ENCODE measurements around the gene SEMA6B. TPM values are rescaled to one million over a fixed set of nuclear protein-coding genes. Genes with fewer than 3 reads are reported as not detected.

SEMA6B gene
- total RNA-seq, 1 experiment from 2014 or later, result 5.7 TPM

DNA sequence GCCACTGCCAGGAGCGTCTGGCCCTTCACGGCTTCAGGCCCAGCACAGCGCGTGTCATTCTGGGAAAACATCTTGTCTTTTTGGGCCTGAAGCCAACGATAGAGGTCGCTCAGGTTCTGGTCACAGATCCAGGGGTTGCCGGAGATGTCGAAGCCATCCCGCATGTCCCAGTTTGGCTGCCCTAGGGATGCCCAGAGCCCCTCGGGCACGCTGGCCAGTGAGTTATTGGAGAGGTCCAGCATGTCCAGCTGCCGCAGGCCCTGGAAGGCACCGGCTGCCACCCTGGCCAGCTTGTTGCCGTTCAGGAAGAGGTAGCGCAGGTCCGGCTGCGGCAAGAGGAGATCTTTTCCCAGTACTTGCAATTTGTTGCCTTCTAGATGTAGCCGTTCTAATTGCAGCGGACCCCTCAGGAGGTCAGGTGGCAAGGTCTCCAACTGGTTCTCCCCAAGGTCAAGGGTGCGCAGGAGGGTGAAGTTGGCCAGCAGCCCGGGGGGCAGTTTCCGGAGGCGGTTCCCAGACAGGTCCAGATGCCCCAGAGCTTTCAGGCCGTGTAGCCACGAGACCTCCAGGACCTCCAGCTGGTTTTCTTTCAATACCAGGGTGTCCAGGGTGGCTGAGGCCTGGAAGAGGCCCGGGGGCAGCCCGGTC is 21.4 kb downstream of the SEMA6B start:
- no peak for DNase-seq (ENCODE audit: low read depth, low spot score)
- ATAC-seq, result no peak
- in situ Hi-C loops (cut with HindIII; ENCODE audit: low pct_unique_long_range_greater_than_20kb, low sequenced_read_pairs) (no loop called here), intact Hi-C loops (cut with micrococcal nuclease; ENCODE audit: unreplicated experiment) (no loop called here)
- H3K27me3 ChIP-seq (ENCODE audit: control insufficient read depth, insufficient read depth, low read length), result no peaks in the 10 kb centered on the region
- H3K36me3 ChIP-seq (ENCODE audit: control insufficient read depth, insufficient read depth, low read length), result no peaks in the 10 kb centered on the region
- H3K4me1 ChIP-seq (ENCODE audit: control insufficient read depth, insufficient read depth, low read length), result peaks cover 5% of the 10 kb centered on the region; the same call in 1 of the 2 replicates
- no peaks in the 10 kb centered on the region for H3K9me3 ChIP-seq (ENCODE audit: control insufficient read depth, insufficient read depth, low read depth, low read length)
- POLR2A ChIA-PET, result interaction anchor here (0.5 kb wide), 1 partner anchor 67 kb away, joined by 3 read pairs; no protein-coding TSS in a partner anchor
- BruUV-seq (replicated peaks), result no TSS peak
- no peak overlapping the region for H3K4me3 ChIP-seq (ENCODE audit: low read depth in 2 of 2, low read length in 2 of 2)
- TF ChIP-seq TCF7L2 (IDR thresholded peaks at IDR 0.05; ENCODE audit: low read depth, low read length), result no peak
- CTCF ChIA-PET, result interaction anchor here (0.5 kb wide), 1 partner anchor 12 kb away, joined by 3 read pairs; no protein-coding TSS in a partner anchor
- H3K27ac ChIP-seq (ENCODE audit: low read length), result no peak overlapping the region

DNA sequence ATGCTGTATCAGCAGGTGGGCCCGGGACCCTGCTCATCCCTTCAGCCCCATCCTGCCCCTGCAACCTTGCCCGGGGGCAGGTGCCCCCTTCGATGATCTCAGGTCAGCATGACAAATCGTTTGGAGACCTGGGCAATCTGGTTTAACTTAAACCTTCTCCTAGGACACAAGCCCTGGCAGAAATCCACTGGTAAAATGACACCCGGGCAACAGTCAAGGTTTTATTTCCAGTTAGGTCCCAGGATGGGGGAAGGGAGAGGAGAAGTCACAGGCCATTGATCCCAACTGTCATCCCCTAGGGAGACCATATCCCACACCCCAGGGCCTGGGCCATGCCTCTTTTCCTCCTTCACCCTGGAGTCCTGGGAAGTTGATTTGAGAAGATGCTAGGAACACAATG is 22.7 kb downstream of the SEMA6B start:
- Histone ChIP-seq H3K9me3 (ENCODE audit: control insufficient read depth, insufficient read depth, low read depth, low read length) (no peaks in the 10 kb centered on the region), H3K4me3 (ENCODE audit: low read depth in 2 of 2, low read length in 2 of 2) (no peak overlapping the region), H3K4me1 (ENCODE audit: control insufficient read depth, insufficient read depth, low read length) (peaks cover 5% of the 10 kb centered on the region; the same call in 1 of the 2 replicates), H3K27ac (ENCODE audit: low read length) (no peak overlapping the region), H3K36me3 (ENCODE audit: control insufficient read depth, insufficient read depth, low read length) (no peaks in the 10 kb centered on the region), H3K27me3 (ENCODE audit: control insufficient read depth, insufficient read depth, low read length) (no peaks in the 10 kb centered on the region)
- DNase-seq (ENCODE audit: low read depth, low spot score) (no peak), ATAC-seq (no peak)
- ChIA-PET POLR2A (no interaction called here), CTCF (no interaction called here)
- in situ Hi-C loops (cut with HindIII; ENCODE audit: low pct_unique_long_range_greater_than_20kb, low sequenced_read_pairs) (no loop called here), intact Hi-C loops (cut with micrococcal nuclease; ENCODE audit: unreplicated experiment) (no loop called here)
- no TSS peak for BruUV-seq (replicated peaks)
- TF ChIP-seq TCF7L2 (IDR thresholded peaks at IDR 0.05; ENCODE audit: low read depth, low read length) (no peak), SIN3A (IDR thresholded peaks at IDR 0.05; ENCODE audit: borderline replicate concordance, insufficient read depth, low read depth, low read length) (no peak), POLR2AphosphoS5 (IDR thresholded peaks at IDR 0.05; ENCODE audit: low read depth, low read length) (no peak)
- TF ChIP-seq, protein P1, sequence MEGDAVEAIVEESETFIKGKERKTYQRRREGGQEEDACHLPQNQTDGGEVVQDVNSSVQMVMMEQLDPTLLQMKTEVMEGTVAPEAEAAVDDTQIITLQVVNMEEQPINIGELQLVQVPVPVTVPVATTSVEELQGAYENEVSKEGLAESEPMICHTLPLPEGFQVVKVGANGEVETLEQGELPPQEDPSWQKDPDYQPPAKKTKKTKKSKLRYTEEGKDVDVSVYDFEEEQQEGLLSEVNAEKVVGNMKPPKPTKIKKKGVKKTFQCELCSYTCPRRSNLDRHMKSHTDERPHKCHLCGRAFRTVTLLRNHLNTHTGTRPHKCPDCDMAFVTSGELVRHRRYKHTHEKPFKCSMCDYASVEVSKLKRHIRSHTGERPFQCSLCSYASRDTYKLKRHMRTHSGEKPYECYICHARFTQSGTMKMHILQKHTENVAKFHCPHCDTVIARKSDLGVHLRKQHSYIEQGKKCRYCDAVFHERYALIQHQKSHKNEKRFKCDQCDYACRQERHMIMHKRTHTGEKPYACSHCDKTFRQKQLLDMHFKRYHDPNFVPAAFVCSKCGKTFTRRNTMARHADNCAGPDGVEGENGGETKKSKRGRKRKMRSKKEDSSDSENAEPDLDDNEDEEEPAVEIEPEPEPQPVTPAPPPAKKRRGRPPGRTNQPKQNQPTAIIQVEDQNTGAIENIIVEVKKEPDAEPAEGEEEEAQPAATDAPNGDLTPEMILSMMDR (IDR thresholded peaks at IDR 0.05), result no peak
- TF ChIP-seq, protein P2, sequence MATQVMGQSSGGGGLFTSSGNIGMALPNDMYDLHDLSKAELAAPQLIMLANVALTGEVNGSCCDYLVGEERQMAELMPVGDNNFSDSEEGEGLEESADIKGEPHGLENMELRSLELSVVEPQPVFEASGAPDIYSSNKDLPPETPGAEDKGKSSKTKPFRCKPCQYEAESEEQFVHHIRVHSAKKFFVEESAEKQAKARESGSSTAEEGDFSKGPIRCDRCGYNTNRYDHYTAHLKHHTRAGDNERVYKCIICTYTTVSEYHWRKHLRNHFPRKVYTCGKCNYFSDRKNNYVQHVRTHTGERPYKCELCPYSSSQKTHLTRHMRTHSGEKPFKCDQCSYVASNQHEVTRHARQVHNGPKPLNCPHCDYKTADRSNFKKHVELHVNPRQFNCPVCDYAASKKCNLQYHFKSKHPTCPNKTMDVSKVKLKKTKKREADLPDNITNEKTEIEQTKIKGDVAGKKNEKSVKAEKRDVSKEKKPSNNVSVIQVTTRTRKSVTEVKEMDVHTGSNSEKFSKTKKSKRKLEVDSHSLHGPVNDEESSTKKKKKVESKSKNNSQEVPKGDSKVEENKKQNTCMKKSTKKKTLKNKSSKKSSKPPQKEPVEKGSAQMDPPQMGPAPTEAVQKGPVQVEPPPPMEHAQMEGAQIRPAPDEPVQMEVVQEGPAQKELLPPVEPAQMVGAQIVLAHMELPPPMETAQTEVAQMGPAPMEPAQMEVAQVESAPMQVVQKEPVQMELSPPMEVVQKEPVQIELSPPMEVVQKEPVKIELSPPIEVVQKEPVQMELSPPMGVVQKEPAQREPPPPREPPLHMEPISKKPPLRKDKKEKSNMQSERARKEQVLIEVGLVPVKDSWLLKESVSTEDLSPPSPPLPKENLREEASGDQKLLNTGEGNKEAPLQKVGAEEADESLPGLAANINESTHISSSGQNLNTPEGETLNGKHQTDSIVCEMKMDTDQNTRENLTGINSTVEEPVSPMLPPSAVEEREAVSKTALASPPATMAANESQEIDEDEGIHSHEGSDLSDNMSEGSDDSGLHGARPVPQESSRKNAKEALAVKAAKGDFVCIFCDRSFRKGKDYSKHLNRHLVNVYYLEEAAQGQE (IDR thresholded peaks at IDR 0.05; ENCODE audit: insufficient read depth in 1 of 2, low read depth in 2 of 2, low read length in 1 of 2), result no peak

All from Panc1 (cell line).